HG03280 (cell line): ENCODE data around the gene RGN.
"Not testable (repeated sequence)": the region's sequence is repeated elsewhere in the genome, so short reads cannot be mapped to it uniquely, and the experiment has no call there.

Source experiments
- ATAC-seq: cut with Tn5 transposase; IDR thresholded peaks from one replicate; pipeline ENCODE4 v1.9.1; 2021; ENCODE audit warnings: mild to moderate bottlenecking, moderate library complexity; ENCODE audit not compliant: unreplicated experiment

Gene RGN

GRCh38 chrX:47116551-47117110 is 38.4 kb downstream of the RGN start:
- not testable (repeated sequence) for ATAC-seq

DNA sequence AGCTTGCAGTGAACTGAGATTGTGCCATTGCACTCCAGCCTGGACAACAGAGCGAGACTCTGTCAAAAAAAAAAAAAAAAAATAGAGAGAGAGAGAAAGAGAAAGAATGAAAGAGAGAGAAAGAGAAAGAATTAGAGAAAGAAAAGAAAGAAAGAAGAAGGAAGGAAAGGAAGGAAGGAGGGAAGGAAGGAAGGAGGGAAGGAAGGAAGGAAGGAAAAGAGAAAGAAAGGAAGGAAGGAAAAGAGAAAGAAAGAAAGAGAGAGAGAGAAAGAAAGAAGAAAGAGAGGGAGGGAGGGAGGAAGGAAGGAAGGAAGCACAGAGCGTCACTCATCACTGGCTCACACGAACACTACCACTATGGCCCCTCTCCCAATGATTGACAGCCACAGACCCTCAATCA is 46.2 kb downstream of the RGN start:
- not testable (repeated sequence) for ATAC-seq

DNA sequence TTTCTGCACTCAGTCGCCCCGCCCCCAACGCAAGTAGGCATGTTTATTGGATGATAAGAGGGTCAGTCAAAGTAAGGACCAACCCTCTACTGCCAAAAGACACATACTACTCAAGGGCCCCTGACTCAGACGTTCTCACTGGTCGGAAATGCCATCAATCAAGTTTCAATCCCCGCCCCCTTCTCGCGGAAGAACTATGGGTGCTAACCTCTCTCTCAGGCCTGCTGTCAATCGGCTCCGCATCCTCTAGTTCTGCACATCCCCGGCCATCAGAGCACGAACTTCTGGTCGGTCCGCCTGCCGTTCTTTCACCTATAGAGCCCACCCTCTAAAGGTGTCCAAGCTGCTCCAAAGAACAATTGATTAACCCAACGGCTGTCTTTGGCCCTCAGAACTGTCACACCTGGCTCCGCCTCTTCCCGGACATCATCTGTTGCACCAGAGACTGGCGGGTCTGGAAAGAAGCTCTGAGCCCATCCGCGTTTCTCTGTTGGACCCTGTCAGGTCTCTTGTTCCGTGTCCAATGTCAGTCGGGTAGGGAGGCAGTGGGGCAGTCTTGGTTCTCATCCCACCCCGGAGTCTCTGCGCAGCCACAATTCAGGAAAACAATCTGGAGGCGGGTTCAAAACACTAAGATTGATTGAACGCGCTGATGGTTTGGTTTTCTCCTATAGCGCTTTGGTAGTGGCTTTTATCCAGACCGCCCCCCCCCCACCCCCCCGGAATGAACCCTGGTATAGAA is 51.1 kb downstream of the RGN start:
- peak; percentile 99 for ATAC-seq

DNA sequence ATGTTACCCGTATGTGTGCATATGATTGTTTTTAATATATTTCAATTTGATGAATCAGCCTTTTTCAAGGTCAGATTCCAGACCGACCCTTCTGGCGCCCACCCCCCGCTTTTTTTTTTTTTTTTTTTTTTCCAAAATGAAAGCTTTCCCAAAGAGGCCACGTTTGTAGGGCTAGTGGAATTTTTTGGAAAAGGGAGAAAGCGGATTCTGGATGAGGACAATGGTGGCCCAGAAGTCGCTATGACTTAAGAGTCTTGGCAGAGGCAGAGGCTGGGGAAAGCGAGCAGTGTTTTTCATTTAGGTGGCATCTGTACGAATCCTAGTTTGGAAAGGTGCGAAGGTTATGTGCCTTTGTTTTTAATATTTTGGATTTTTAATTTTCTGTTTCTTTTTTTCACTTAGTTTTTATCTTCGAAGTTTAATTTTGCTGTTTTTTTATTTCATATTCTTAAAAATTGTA is 51.7 kb downstream of the RGN start:
- ATAC-seq = no peak

DNA sequence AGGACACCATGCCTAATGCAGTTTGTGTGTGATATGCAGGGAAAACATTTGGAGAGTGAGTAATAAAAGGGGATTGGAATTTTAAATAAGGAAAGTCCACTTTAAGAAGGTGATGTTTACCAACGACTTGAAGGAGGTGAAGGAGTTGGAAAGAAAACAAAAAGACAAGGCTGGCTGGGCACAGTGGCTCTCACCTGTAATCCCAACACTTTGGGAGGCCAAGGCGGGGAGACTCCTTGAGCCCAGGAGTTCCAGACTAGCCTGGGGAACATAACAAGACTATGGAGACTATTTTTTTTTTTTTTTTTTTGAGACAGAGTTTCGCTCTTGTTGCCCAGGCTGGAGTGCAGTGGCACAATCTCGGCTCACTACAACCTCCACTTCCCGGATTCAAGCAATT is 55.2 kb downstream of the RGN start:
- ATAC-seq = no peak

- not testable (repeated sequence) for ATAC-seq
These were observed 57.4 kb downstream of the RGN start for GRCh38 chrX:47135650-47136049.

- no peak for ATAC-seq
These were observed 59.9 kb downstream of the RGN start for GRCh38 chrX:47138171-47138570.
